GM21619 (cell line): ENCODE data around the gene GAGE10.
"Not testable (repeated sequence)": the region's sequence is repeated elsewhere in the genome, so short reads cannot be mapped to it uniquely, and the experiment has no call there.

ENCODE experiments used
- ATAC-seq: cut with Tn5 transposase; IDR thresholded peaks from one replicate; pipeline ENCODE4 v1.9.1; 2021; ENCODE audit not compliant: unreplicated experiment

Gene GAGE10

GRCh38 chrX:49322266-49322665 lies 18.8 kb downstream of the GAGE10 start:
- not testable (repeated sequence) for ATAC-seq

GRCh38 chrX:49323735-49324134 lies 20.3 kb downstream of the GAGE10 start:
- not testable (repeated sequence) for ATAC-seq

- not testable (repeated sequence) for ATAC-seq
Measured at GRCh38 chrX:49330421-49330820, 27.0 kb downstream of the GAGE10 start.

DNA sequence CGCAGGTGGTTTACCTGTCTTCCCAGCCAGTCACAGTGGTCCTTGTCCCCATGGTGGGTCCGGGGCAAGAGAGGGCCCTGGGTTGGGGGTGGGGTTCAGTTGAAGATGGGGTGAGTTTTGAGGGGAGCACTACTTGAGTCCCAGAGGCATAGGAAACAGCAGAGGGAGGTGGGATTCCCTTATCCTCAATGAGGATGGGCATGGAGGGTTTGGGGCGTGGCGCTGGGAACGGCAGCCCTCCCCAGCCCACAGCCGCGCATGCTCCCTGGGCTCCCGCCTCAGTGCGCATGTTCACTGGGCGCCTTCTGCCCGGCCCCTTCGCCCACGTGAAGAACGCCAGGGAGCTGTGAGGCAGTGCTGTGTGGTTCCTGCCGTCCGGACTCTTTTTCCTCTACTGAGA lies 27.8 kb downstream of the GAGE10 start, which contains the start of gene GAGE13:
Gene GAGE13 (plus strand): TSS at position 301 of the 400 bp plus-strand sequence. CDS start 1,156 bp downstream, outside the sequence.
- not testable (repeated sequence) for ATAC-seq

DNA sequence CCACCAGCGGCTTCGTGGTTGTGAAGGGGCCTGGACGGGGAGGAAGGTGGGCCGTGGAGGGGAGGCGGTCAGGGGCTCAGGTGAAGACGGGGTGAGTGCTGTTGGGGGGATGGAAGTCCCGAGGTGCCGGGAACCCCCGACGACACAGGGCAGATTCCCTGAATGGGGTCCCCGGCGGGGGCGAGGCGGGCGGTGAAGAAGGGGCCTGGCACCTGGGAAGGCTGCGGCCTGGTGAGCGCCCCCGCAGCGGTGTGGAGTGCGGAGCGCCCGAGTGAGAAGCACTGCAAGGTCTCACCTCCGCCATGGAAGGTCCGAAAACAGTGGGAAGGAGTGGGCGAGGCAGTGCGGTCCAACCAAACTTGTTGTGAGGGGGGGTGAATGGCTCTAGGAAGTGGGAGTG lies 28.4 kb downstream of the GAGE10 start:
- ATAC-seq, result not testable (repeated sequence)

DNA sequence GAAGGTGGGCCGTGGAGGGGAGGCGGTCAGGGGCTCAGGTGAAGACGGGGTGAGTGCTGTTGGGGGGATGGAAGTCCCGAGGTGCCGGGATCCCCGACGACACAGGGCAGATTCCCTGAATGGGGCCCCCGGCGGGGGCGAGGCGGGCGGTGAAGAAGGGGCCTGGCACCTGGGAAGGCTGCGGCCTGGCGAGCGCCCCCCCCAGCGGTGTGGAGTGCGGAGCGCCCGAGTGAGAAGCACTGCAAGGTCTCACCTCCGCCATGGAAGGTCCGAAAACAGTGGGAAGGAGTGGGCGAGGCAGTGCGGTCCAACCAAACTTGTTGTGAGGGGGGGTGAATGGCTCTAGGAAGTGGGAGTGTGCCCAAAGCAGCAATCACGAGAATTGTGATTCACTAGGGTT lies 38.0 kb downstream of the GAGE10 start:
- ATAC-seq, result not testable (repeated sequence)

DNA sequence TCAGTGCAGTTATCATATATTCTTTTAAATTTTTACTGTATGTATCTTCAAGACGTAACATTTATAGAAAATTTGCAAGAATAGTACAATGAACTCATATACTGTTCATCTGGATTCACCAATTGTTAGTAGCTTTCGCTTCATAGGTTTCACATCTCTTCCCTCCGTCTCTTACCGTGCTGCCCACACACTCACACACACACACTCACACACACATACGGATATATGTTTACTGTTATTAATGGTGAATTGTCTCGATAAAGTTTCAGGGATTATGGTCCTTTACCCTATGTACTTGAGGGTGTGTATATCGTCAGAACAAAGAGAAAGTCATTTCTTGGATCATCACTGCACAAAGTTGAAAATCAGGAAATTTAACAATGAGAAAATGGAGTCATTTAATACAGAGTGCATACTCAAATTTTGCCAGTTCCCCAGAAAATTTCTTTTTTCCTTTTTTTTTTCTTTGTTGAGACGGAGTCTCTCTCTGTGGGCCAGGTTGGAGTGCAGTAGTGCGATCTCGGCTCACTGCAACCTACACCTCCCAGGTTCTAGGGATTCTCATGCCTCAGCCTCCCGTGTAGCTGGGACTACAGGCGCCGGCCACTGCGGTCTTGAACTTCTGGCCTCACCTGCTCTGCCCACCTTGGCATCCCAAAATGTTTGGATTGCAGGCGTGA lies 41.2 kb downstream of the GAGE10 start:
- ATAC-seq, result not testable (repeated sequence)

- ATAC-seq, result not testable (repeated sequence)
Measured at GRCh38 chrX:49345402-49345801, 42.0 kb downstream of the GAGE10 start.

DNA sequence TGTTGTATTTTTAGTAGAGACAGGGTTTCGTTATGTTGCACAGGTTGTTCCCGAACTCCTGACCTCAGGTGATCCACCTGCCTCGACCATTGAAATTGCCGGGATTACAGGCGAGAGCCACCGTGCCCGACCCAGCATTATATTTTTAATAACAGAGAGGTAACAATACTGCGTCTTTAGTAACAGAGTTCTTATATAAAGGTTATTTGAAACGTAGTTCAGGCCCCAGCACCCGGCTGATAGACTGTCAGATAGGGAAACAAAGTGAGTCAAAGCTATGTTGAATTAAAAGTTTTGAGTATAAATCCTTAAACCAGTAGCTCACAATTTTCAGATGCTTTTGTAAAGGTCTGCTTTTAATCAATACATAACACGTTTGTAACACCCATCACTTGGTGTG lies 42.7 kb downstream of the GAGE10 start:
- ATAC-seq, result not testable (repeated sequence)
